ENCODE results near the gene SLC26A11.

The SLC26A11 gene

GRCh38 chr17:80214012-80214877 is 6.0 kb upstream of the SLC26A11 start:
- Histone ChIP-seq H3K4me1 (ENCODE audit: control insufficient read depth in 1 of 2, insufficient read depth in 2 of 2, low read length in 2 of 2) (peaks cover 0 to under 1% of the 10 kb centered on the region in 2 experiments), H2BK120ac (ENCODE audit: insufficient read depth, low read length, poor library complexity) (no peak overlapping the region), H2BK5ac (ENCODE audit: low read depth, low read length, poor library complexity) (no peak overlapping the region), H3K4me2 (ENCODE audit: low read length) (no peak overlapping the region), H2AFZ (ENCODE audit: insufficient read depth, low read length, poor library complexity) (no peak overlapping the region), H3K14ac (ENCODE audit: low read length) (no peak overlapping the region), H3K27me3 (ENCODE audit: insufficient read depth, low read length) (no peaks in the 10 kb centered on the region), H3K79me1 (ENCODE audit: low read length) (no peaks in the 10 kb centered on the region), H3K9me3 (ENCODE audit: insufficient read depth, low read depth, low read length) (no peaks in the 10 kb centered on the region), H4K91ac (ENCODE audit: low read depth, low read length) (no peak overlapping the region), H3K27ac (ENCODE audit: low read depth, low read length) (no peak overlapping the region), H3K36me3 (ENCODE audit: control insufficient read depth in 1 of 2, insufficient read depth in 2 of 2, low read length in 2 of 2) (peaks cover 58 to 73% of the 10 kb centered on the region in 2 experiments), H3K23ac (ENCODE audit: low read length) (no peak overlapping the region), H3K79me2 (ENCODE audit: control insufficient read depth, insufficient read depth, low read length, poor library complexity) (no peaks in the 10 kb centered on the region), H3K18ac (ENCODE audit: low read length) (no peak overlapping the region), H4K12ac (ENCODE audit: low read depth, low read length) (no peak overlapping the region), H3K4me3 (ENCODE audit: low read depth, low read length) (no peak overlapping the region), H3K9ac (ENCODE audit: low read length) (no peak overlapping the region), H3K4ac (ENCODE audit: low read depth, low read length) (no peak overlapping the region), H2BK12ac (ENCODE audit: low read length) (no peak overlapping the region), H4K8ac (ENCODE audit: low read depth, low read length) (no peak overlapping the region), H2AK5ac (ENCODE audit: low read length) (no peak overlapping the region)
- DNase-seq = no peak
- no CpG with 5 or more reads among the region's 48 CpGs for WGBS (ENCODE audit: extremely low coverage, insufficient coverage, insufficient read length)

GRCh38 chr17:80214878-80215210 is 5.4 kb upstream of the SLC26A11 start:
- no peaks in the 10 kb centered on the region for H3K27me3 ChIP-seq (ENCODE audit: insufficient read depth, low read length)
- H2BK12ac ChIP-seq (ENCODE audit: low read length) = no peak overlapping the region
- H3K23ac ChIP-seq (ENCODE audit: low read length) = no peak overlapping the region
- H4K8ac ChIP-seq (ENCODE audit: low read depth, low read length) = no peak overlapping the region
- no peak overlapping the region for H3K4me3 ChIP-seq (ENCODE audit: low read depth, low read length)
- no CpG with 5 or more reads among the region's 17 CpGs for WGBS (ENCODE audit: extremely low coverage, insufficient coverage, insufficient read length)
- no peak overlapping the region for H3K4me2 ChIP-seq (ENCODE audit: low read length)
- H3K14ac ChIP-seq (ENCODE audit: low read length) = no peak overlapping the region
- no peaks in the 10 kb centered on the region for H3K9me3 ChIP-seq (ENCODE audit: insufficient read depth, low read depth, low read length)
- H4K91ac ChIP-seq (ENCODE audit: low read depth, low read length) = no peak overlapping the region
- H3K79me1 ChIP-seq (ENCODE audit: low read length) = peaks cover 2% of the 10 kb centered on the region
- H4K12ac ChIP-seq (ENCODE audit: low read depth, low read length) = no peak overlapping the region
- H3K27ac ChIP-seq (ENCODE audit: low read depth, low read length) = no peak overlapping the region
- peaks cover 0 to 4% of the 10 kb centered on the region in 2 experiments for H3K4me1 ChIP-seq (ENCODE audit: control insufficient read depth in 1 of 2, insufficient read depth in 2 of 2, low read length in 2 of 2)
- no peak overlapping the region for H2AFZ ChIP-seq (ENCODE audit: insufficient read depth, low read length, poor library complexity)
- H3K9ac ChIP-seq (ENCODE audit: low read length) = no peak overlapping the region
- peaks cover 52 to 67% of the 10 kb centered on the region in 2 experiments for H3K36me3 ChIP-seq (ENCODE audit: control insufficient read depth in 1 of 2, insufficient read depth in 2 of 2, low read length in 2 of 2)
- no peak overlapping the region for H2AK5ac ChIP-seq (ENCODE audit: low read length)
- H3K18ac ChIP-seq (ENCODE audit: low read length) = no peak overlapping the region
- H3K4ac ChIP-seq (ENCODE audit: low read depth, low read length) = no peak overlapping the region
- H2BK5ac ChIP-seq (ENCODE audit: low read depth, low read length, poor library complexity) = no peak overlapping the region
- H3K79me2 ChIP-seq (ENCODE audit: control insufficient read depth, insufficient read depth, low read length, poor library complexity) = peaks cover 2% of the 10 kb centered on the region
- no peak overlapping the region for H2BK120ac ChIP-seq (ENCODE audit: insufficient read depth, low read length, poor library complexity)
- DNase-seq = no peak

GRCh38 chr17:80216473-80217456 is 3.5 kb upstream of the SLC26A11 start:
- H3K14ac ChIP-seq (ENCODE audit: low read length) = no peak overlapping the region
- no peak for DNase-seq
- H3K18ac ChIP-seq (ENCODE audit: low read length) = peak overlapping the region; percentile 10
- H3K4me2 ChIP-seq (ENCODE audit: low read length) = no peak overlapping the region
- H2AFZ ChIP-seq (ENCODE audit: insufficient read depth, low read length, poor library complexity) = no peak overlapping the region
- H3K23ac ChIP-seq (ENCODE audit: low read length) = peak overlapping the region; percentile 15
- H3K9me3 ChIP-seq (ENCODE audit: insufficient read depth, low read depth, low read length) = peaks cover 2% of the 10 kb centered on the region
- peaks cover 10% of the 10 kb centered on the region for H3K79me2 ChIP-seq (ENCODE audit: control insufficient read depth, insufficient read depth, low read length, poor library complexity)
- H3K27ac ChIP-seq (ENCODE audit: low read depth, low read length) = no peak overlapping the region
- H2BK12ac ChIP-seq (ENCODE audit: low read length) = no peak overlapping the region
- H3K4ac ChIP-seq (ENCODE audit: low read depth, low read length) = no peak overlapping the region
- H3K79me1 ChIP-seq (ENCODE audit: low read length) = peaks cover 8% of the 10 kb centered on the region
- H4K12ac ChIP-seq (ENCODE audit: low read depth, low read length) = no peak overlapping the region
- H3K4me3 ChIP-seq (ENCODE audit: low read depth, low read length) = no peak overlapping the region
- H3K9ac ChIP-seq (ENCODE audit: low read length) = no peak overlapping the region
- no CpG with 5 or more reads among the region's 40 CpGs for WGBS (ENCODE audit: extremely low coverage, insufficient coverage, insufficient read length)
- H3K36me3 ChIP-seq (ENCODE audit: control insufficient read depth in 1 of 2, insufficient read depth in 2 of 2, low read length in 2 of 2) = peaks cover 38 to 50% of the 10 kb centered on the region in 2 experiments
- no peaks in the 10 kb centered on the region for H3K27me3 ChIP-seq (ENCODE audit: insufficient read depth, low read length)
- no peak overlapping the region for H2BK5ac ChIP-seq (ENCODE audit: low read depth, low read length, poor library complexity)
- no peak overlapping the region for H4K91ac ChIP-seq (ENCODE audit: low read depth, low read length)
- no peak overlapping the region for H2BK120ac ChIP-seq (ENCODE audit: insufficient read depth, low read length, poor library complexity)
- no peak overlapping the region for H4K8ac ChIP-seq (ENCODE audit: low read depth, low read length)
- H3K4me1 ChIP-seq (ENCODE audit: control insufficient read depth in 1 of 2, insufficient read depth in 2 of 2, low read length in 2 of 2) = peaks cover 7 to 10% of the 10 kb centered on the region in 2 experiments
- H2AK5ac ChIP-seq (ENCODE audit: low read length) = no peak overlapping the region

GRCh38 chr17:80217703-80218362 is 2.4 kb upstream of the SLC26A11 start:
- H3K9me3 ChIP-seq (ENCODE audit: insufficient read depth, low read depth, low read length) = peaks cover 2% of the 10 kb centered on the region
- H2BK5ac ChIP-seq (ENCODE audit: low read depth, low read length, poor library complexity) = no peak overlapping the region
- peaks cover 8% of the 10 kb centered on the region for H3K79me1 ChIP-seq (ENCODE audit: low read length)
- no peak overlapping the region for H3K9ac ChIP-seq (ENCODE audit: low read length)
- H2AFZ ChIP-seq (ENCODE audit: insufficient read depth, low read length, poor library complexity) = no peak overlapping the region
- H2BK12ac ChIP-seq (ENCODE audit: low read length) = no peak overlapping the region
- WGBS (ENCODE audit: extremely low coverage, insufficient coverage, insufficient read length) = no CpG with 5 or more reads among the region's 13 CpGs
- no peak overlapping the region for H3K27ac ChIP-seq (ENCODE audit: low read depth, low read length)
- no peaks in the 10 kb centered on the region for H3K27me3 ChIP-seq (ENCODE audit: insufficient read depth, low read length)
- no peak overlapping the region for H2AK5ac ChIP-seq (ENCODE audit: low read length)
- no peak for DNase-seq
- no peak overlapping the region for H3K23ac ChIP-seq (ENCODE audit: low read length)
- H4K91ac ChIP-seq (ENCODE audit: low read depth, low read length) = no peak overlapping the region
- peaks cover 36 to 45% of the 10 kb centered on the region in 2 experiments for H3K36me3 ChIP-seq (ENCODE audit: control insufficient read depth in 1 of 2, insufficient read depth in 2 of 2, low read length in 2 of 2)
- no peak overlapping the region for H2BK120ac ChIP-seq (ENCODE audit: insufficient read depth, low read length, poor library complexity)
- no peak overlapping the region for H4K8ac ChIP-seq (ENCODE audit: low read depth, low read length)
- H3K79me2 ChIP-seq (ENCODE audit: control insufficient read depth, insufficient read depth, low read length, poor library complexity) = peaks cover 10% of the 10 kb centered on the region
- no peak overlapping the region for H3K4ac ChIP-seq (ENCODE audit: low read depth, low read length)
- no peak overlapping the region for H3K14ac ChIP-seq (ENCODE audit: low read length)
- H3K4me3 ChIP-seq (ENCODE audit: low read depth, low read length) = no peak overlapping the region
- H4K12ac ChIP-seq (ENCODE audit: low read depth, low read length) = no peak overlapping the region
- peaks cover 7 to 10% of the 10 kb centered on the region in 2 experiments for H3K4me1 ChIP-seq (ENCODE audit: control insufficient read depth in 1 of 2, insufficient read depth in 2 of 2, low read length in 2 of 2)
- H3K4me2 ChIP-seq (ENCODE audit: low read length) = no peak overlapping the region
- no peak overlapping the region for H3K18ac ChIP-seq (ENCODE audit: low read length)
